Measurements from ENCODE around the gene ANKS3.

DNA sequence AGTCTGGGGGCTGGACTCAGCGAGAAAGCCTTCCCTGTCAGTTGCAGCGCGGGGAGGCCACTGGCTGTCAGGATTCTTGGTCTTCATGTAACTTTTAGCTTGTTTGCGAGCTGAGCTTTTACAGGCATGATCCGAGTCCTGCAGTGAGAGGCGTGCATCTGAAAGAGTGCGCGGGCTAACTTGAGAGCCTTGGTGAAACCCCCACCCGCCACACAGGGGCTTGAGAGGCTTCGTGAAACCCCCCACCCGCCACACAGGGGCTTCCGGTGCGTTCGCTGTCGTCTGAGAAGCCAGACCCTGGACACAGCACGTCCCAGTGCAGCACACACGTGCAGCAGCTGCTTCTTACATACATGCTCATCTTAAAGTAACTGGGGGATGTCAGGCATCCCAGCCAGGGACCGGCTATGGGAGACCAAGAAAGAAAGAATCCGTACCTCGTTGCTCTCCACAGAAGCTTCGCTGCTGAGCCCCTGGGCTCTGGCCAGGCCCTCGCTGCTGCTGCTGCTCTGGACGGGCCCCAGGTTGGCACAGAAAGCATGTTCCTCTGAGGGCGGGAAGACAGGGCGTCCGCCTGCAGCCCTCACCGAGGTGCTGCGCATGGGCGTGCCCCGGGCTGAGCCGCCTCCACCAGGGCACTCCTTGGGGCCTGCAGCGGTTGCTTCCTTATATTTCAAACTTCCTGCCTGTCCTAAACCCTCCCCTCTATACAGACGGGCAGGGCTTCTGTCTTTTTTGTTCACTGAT lies 32.9 kb downstream of the ANKS3 start:
- TF ChIP-seq, protein P1, sequence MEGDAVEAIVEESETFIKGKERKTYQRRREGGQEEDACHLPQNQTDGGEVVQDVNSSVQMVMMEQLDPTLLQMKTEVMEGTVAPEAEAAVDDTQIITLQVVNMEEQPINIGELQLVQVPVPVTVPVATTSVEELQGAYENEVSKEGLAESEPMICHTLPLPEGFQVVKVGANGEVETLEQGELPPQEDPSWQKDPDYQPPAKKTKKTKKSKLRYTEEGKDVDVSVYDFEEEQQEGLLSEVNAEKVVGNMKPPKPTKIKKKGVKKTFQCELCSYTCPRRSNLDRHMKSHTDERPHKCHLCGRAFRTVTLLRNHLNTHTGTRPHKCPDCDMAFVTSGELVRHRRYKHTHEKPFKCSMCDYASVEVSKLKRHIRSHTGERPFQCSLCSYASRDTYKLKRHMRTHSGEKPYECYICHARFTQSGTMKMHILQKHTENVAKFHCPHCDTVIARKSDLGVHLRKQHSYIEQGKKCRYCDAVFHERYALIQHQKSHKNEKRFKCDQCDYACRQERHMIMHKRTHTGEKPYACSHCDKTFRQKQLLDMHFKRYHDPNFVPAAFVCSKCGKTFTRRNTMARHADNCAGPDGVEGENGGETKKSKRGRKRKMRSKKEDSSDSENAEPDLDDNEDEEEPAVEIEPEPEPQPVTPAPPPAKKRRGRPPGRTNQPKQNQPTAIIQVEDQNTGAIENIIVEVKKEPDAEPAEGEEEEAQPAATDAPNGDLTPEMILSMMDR (IDR thresholded peaks at IDR 0.05) = no peak
- TF ChIP-seq POLR2A (IDR thresholded peaks at IDR 0.05) (no peak), EP300 (IDR thresholded peaks at IDR 0.05) (no peak)
